Measurements from ENCODE around the gene DSE.

Gene DSE

GRCh38 chr6:116359835-116360234 is 10.9 kb upstream of the DSE start:
- no peak for DNase-seq (ENCODE audit: low read depth in 2 of 2)

- no peak for DNase-seq (ENCODE audit: low read depth in 2 of 2)
These were observed 8.5 kb upstream of the DSE start for GRCh38 chr6:116362276-116362675.

DNA sequence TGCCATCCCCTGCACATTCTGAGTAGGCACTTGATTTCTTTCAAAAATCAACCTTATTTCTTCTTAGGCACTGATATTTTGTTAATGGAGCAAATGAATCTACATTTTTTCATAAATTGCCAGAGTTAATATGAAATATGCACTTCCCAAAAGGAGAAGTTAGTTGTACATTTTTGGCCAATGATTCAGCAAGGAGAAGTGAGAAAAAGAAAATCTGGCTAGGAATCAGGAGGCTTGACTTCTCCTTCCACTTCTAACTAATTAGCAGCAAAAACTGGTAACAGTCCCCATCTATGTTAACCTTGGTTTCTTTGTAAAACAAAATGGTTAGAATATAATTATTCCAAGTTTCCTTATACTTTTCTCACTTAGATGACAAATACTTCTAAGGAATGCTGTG is 7.0 kb upstream of the DSE start:
- no peak for DNase-seq (ENCODE audit: low read depth in 2 of 2)

- no peak for DNase-seq (ENCODE audit: low read depth in 2 of 2)
These were observed 6.4 kb upstream of the DSE start for GRCh38 chr6:116364321-116364720.

- DNase-seq (ENCODE audit: low read depth in 2 of 2) = no peak
These were observed 5.0 kb upstream of the DSE start for GRCh38 chr6:116365743-116366142.

- no peak for DNase-seq (ENCODE audit: low read depth in 2 of 2)
These were observed 3.9 kb upstream of the DSE start for GRCh38 chr6:116366740-116367275.

- DNase-seq (ENCODE audit: low read depth in 2 of 2) = no peak
These were observed 1.2 kb upstream of the DSE start for GRCh38 chr6:116369540-116369939.

DNA sequence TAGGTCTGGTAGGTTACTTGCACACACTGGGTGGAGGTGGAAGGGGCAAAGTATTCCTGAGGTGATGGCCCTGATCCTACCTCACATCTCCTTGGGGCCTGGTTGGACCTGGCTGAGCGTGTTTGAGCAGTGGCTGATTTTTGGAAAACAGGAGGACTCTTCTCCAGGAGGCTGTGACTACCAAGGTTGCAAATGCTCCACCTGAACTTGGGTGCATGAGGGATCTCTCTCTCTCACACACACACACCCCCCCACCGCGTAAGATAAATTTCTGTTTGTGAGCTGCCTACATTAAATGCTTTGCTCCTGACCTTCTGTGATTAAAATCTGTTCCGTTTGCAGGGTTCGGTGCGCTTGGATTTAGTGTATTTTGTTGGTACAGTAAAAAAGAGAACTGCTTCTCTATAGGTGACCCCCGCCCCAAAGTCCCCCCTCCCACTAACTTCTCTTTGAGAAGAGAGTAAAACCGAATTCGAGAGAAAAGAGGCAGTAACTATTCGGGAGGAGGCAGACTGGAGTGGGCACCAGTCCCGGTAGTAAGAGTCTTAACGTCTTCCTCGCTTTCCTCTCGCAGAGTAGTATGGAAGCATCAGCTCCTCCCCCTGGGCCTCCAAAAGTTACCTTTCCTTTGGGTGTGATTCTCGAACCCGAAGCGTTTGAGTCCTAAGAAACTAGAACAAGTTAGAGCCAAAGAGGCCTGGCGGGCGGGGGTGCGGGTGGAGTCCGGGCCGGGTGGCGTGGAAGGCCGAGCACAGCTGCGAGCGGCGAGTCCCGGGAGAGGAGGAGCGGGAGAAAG is 585 bp upstream of the DSE start:
- DNase-seq (ENCODE audit: low read depth in 2 of 2) = no peak

DNA sequence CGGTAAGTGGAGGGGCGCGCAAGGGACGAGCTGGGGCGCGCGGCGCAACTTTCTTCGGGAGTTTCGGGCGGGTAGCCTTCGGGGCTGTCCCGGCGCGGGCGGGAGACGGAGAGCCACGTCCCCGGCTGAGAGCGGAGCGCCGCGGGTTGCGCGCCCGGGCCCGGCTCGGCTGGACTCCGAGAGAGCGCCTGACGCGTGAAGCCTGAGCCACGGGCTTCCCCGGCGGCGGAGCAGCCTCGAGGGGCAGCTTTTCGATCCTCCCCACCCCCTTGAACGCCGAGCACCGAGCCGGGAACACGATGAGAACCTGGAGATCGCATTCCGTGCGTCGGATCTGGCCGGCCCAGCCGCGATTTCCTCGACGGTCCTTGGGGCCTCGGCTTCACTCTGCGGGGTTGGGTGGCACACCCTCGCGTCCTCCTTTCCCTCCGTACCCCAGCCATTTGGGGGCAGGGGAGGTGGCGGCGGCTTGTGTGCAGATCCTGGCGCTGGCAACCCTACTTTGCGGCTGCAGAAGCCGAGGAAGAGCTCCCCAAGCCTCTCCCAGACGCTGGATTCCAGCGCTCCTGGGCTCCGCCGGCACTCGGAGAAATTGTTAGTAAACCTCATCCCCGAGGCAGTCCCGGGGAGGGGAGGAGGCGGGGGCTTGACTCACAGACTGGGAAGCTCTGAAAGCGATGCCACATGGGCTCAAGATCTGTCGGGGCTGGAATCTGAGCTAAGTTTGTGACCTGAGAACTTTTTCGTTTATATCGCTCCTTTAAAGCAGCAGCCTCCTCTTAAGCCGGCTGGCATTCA is 572 bp downstream of the DSE start:
- no peak for DNase-seq (ENCODE audit: low read depth in 2 of 2)

GRCh38 chr6:116371918-116372209 is 1.1 kb downstream of the DSE start:
- no peak for DNase-seq (ENCODE audit: low read depth in 2 of 2)

GRCh38 chr6:116373300-116373699 is 2.6 kb downstream of the DSE start:
- DNase-seq (ENCODE audit: low read depth in 2 of 2) = no peak

DNA sequence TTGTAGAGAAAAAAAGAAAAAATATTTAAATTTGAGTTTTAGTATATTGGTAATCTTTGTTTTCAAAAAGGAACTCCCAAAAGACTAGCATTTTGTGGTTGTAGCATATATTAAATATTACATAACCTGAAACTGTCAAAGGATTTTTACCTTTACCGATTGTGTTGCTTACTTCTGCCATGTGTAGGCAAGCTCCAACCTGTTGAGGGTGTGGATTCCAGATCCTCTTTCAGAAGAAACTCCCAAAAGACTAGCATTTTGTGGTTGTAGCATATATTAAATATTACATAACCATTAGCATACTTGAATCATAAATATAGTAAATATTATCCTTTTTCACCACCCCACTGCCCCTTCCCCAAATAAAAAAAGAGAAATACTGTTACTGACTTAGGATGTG is 3.2 kb downstream of the DSE start:
- DNase-seq (ENCODE audit: low read depth in 2 of 2) = no peak

GRCh38 chr6:116374586-116374985 is 3.8 kb downstream of the DSE start:
- DNase-seq (ENCODE audit: low read depth in 2 of 2) = no peak

DNA sequence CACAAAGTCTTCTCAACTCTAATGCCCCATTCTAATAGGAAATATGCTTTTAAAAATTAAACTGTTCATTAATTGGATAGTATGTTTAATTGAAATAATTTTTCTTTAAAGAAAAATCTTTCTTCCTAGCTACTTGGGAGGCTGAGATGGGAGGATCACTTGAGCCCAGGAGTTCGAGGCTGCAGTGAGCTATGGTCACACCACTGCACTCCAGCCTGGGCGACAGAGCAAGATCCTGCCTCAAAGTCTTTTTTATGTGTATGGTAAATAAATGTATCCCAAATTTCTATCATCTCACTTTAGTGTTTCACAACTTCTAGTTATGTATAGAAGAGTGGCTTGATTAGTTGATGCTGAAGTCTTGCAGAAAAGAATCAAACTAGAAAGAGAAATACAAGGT is 4.5 kb downstream of the DSE start:
- no peak for DNase-seq (ENCODE audit: low read depth in 2 of 2)

GRCh38 chr6:116376149-116376548 is 5.4 kb downstream of the DSE start:
- DNase-seq (ENCODE audit: low read depth in 2 of 2) = no peak

DNA sequence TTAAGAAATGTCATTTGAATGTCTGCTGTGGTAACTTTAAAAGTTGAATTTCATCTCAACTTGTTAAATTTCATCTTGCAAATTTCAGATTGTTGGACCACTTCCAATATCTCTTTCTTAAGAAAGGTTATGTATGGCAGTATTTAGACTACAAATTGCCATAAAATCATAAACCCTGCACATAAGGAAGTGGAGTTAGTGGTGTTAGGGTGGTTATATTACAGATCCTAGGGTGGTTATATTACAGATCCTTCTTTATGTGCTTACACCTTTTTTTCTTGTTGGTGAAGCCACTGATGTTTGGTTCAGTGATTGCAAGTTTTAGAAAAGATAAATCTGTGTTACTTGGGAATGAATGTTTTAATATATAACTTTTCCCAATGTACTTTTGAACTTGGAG is 9.0 kb downstream of the DSE start:
- DNase-seq (ENCODE audit: low read depth in 2 of 2) = no peak

DNA sequence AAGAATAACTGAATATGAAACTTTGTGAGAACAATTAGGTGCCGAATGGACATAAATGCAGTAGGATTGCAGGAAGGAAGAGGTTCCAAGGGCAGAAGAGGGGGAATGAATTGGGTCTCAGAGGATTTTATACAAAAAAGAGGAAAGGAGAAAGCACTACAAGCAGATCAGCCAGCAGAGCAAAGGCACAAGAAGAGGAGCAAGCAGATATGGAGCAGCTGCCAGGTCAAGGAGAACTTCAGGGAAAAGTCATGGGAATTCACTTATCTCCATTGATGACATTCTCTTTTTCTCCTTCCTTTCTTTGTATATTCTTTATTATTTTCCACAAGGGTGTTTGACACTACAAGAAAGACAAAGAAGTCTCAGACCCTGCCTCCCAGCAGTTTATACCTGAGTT is 9.6 kb downstream of the DSE start:
- DNase-seq (ENCODE audit: low read depth in 2 of 2) = no peak

DNA sequence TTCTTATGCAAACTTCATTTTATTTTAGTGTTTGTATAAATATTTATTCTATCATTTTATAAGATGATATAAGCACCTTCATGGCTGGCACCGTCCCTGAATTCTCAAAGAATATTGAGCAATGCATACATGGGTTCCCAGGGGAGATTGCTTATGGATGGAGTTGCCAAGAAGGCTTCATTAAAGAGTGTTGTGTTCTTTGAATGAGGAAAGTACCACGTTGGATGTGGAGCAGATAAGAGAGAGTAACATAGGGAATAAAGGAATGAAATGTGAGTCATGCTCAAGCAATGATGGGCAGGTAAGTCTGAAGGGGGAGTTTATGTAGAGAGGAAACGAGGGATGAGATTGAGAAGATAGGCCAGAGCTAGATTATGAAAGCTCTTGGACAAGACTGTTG is 10.3 kb downstream of the DSE start:
- no peak for DNase-seq (ENCODE audit: low read depth in 2 of 2)

DNA sequence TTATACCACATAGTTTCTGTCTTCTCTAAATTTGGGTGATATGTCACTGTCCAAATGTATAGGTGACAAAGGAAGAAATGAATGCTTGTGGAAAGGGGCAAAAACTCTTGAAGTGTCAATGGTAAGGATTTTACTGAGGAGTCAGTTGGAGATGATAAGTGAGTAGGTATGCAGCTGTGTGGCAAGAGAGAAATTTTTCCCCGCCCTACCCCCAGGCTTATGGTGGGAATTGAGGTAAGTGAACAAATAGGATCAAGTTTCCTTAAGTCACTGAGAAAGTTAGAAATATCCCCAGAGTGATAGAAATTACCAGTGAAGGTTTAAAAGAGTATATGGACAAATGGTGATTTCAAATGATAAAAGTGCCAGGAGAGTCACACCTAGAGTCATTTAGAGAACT is 11.8 kb downstream of the DSE start:
- no peak for DNase-seq (ENCODE audit: low read depth in 2 of 2)

DNA sequence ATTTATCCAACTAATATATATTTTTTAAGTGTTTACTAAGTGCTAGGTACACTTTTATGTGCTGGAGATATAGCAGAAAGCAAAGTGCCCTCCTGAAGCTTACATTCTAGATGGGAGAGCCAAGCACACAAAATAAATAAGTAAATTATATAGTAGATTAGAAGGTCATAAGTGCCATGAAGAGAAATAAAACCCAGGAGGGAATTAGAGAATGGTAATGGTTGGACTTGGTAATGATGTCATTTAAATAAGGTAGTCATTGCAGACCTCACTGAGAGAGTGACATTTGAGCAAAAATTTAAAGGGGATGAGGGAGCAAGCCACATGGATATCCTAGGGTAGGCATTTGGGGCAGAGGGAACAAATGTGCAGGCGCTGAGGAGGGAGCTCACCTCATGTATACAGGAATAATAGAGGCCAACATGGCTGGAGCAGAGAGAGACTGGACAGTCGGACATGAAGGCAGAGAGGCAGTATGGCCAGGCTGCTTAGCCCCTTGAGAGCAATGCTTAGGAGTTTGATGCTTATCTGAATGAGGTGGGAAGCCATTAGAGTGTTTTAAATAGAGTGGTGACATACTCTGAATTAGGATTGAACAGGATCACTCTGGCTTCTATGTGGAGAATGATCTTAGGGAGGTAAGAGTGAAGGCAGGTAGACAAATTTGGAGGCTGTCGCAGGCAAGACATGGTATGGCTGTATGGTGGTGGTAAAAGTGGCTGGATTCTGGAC is 14.1 kb downstream of the DSE start:
- DNase-seq (ENCODE audit: low read depth in 2 of 2) = no peak

DNA sequence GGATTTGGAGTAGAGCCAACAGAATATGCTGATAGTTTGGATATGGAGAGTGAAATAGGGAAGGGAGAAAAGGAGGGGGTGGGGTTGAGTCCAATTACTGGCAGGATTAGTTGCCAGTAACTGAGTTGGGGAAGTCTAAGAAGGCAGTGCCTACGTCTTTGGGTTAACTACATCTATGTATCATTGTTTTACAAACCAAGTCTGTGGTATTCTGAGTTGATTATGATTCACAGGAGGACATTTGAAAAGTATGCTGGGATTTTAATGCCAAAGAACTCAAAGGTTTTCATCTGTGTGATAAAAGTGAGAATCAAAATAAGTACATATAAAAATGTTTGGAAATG is 14.7 kb downstream of the DSE start:
- no peak for DNase-seq (ENCODE audit: low read depth in 2 of 2)

DNA sequence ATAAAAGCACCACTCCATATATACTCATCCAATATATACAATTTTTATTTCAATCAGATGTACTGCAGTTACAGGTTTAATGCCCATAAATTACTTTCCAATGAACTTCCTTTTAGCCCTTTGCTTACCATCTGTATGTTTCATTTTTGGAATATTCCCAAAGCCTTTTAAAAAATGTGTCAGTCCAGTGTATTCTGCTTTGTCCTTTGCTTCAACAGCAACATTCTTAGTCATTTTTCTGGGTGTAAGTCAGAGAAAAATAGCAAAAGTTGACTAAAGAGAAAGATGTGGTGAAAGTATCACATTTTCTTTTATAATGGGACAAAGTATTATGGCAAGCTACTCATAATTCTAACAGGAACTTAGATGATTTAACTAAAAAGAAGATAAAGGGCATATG is 15.2 kb downstream of the DSE start:
- no peak for DNase-seq (ENCODE audit: low read depth in 2 of 2)

Data from activated CD8-positive, alpha-beta memory T cell treated with anti-CD3 and anti-CD28 coated beads for 4 hours (primary cell).